Body of pancreas (tissue), 4 donors: Measurements from ENCODE around the gene PPP6C. TPM values are rescaled to one million over a fixed set of nuclear protein-coding genes. Genes with fewer than 3 reads are reported as not detected.

Experiments
- ATAC-seq: fragments of 150-250 bp; one replicate; pipeline ENCODE4 v1.9.1; 2016
- DNase-seq, 4 donors: peaks; one replicate each; pipeline ENCODE4 v3.0.0-alpha.2; 2019
- H3K27ac ChIP-seq, 4 donors: fragments of 200-600 bp; sonication (generic); 1 replicate in 3 of 4; 2 replicates in 1 of 4; pipeline versions ENCODE4 v1.5.1 to v1.6.1; 2016 to 2019; ENCODE audit warnings: mild to moderate bottlenecking in 1 of 4, mixed read lengths in 1 of 4, moderate library complexity in 1 of 4
- H3K27me3 ChIP-seq, 2 donors: fragments of 200-600 bp; sonication (generic); one replicate each; pipeline ENCODE4 v1.6.0; 2016; ENCODE audit warnings: mild to moderate bottlenecking in 1 of 2
- H3K36me3 ChIP-seq, 2 donors: fragments of 200-600 bp; sonication (generic); replicated peaks in 1 of 2; 2 replicates each; pipeline ENCODE4 v1.5.1; 2016; ENCODE audit warnings: low read depth in 2 of 2; ENCODE audit not compliant: insufficient read depth in 1 of 2
- H3K4me1 ChIP-seq: fragments of 200-600 bp; sonication (generic); one replicate; pipeline ENCODE4 v1.6.0; 2016
- H3K4me3 ChIP-seq, 2 donors: fragments of 200-600 bp; sonication (generic); 1 replicate in 1 of 2; 2 replicates in 1 of 2; pipeline ENCODE4 v1.5.1; 2016 to 2019
- H3K9me3 ChIP-seq, 3 donors: fragments of 200-600 bp; sonication (generic); 1 replicate in 2 of 3; 2 replicates in 1 of 3; pipeline ENCODE4 v1.5.1; 2016
- CTCF ChIP-seq, 7 experiments: fragments of 450-650 bp in 4 of 7; fragments of 200-600 bp in 3 of 7; sonication (generic) in 3 of 7; IDR thresholded peaks; one replicate each; pipeline ENCODE4 v1.5.1; 2016 to 2019; ENCODE audit warnings: antibody characterized with exemption in 7 of 7
- POLR2A ChIP-seq, 3 donors: fragments of 450-650 bp; IDR thresholded peaks; one replicate each; pipeline ENCODE4 v1.6.1; 2016; ENCODE audit warnings: antibody characterized with exemption in 3 of 3, mild to moderate bottlenecking in 2 of 3
- WGBS, 2 donors: methylation state at CpG; one replicate each; pipeline ENCODE4 v1.1.5; 2017; 5-methylcytosine and 5-hydroxymethylcytosine counted together
- intact Hi-C: fragments of 100-400 bp; cut with DNase I; formaldehyde crosslinking; loops from one replicate; pipeline ENCODE4 v1.15.1; 2023
- total RNA-seq, 2 donors: library from RNA; depleted of rRNA; stranded (reverse); fragments of >200 nt; gene quantifications; one replicate each; pipeline ENCODE4 v1.1.0, GENCODE V29; 2016

PPP6C gene
- total RNA-seq, 2 donors from 2014 or later: 13.8 to 19.5 TPM

- intact Hi-C loops: no loop called here
- no peak for TF ChIP-seq CTCF (IDR thresholded peaks at IDR 0.05)
- no peak for TF ChIP-seq POLR2A (IDR thresholded peaks at IDR 0.05)
- ATAC-seq: no peak
- DNase-seq: no peak
- Histone ChIP-seq H3K9me3 (no peaks in the 10 kb centered on the region), H3K27ac (no peak overlapping the region), H3K27me3 (no peaks in the 10 kb centered on the region), H3K4me3 (no peak overlapping the region), H3K36me3 (no peaks in the 10 kb centered on the region), H3K4me1 (no peaks in the 10 kb centered on the region)
These were observed 83.2 kb downstream of the PPP6C start for GRCh38 chr9:125106285-125106893.

GRCh38 chr9:125103770-125104460, 85.7 kb downstream of the PPP6C start:
- TF ChIP-seq POLR2A (IDR thresholded peaks at IDR 0.05) (no peak), CTCF (IDR thresholded peaks at IDR 0.05) (no peak)
- no peaks in the 10 kb centered on the region for H3K9me3 ChIP-seq
- ATAC-seq: no peak
- no peaks in the 10 kb centered on the region for H3K36me3 ChIP-seq
- DNase-seq: no peak
- H3K4me3 ChIP-seq: no peak overlapping the region
- no peak overlapping the region for H3K27ac ChIP-seq
- 84% methylated on average over 3 of the region's 3 CpGs for WGBS, 2 donors
- no peaks in the 10 kb centered on the region for H3K27me3 ChIP-seq
- intact Hi-C loops: no loop called here
- peaks cover 12% of the 10 kb centered on the region for H3K4me1 ChIP-seq

GRCh38 chr9:125103021-125103420, 86.6 kb downstream of the PPP6C start:
- 100% methylated on average over 1 of the region's 1 CpG for WGBS, 2 donors
- Histone ChIP-seq H3K36me3 (no peaks in the 10 kb centered on the region), H3K9me3 (no peaks in the 10 kb centered on the region), H3K27ac (no peak overlapping the region), H3K4me1 (peaks cover 13% of the 10 kb centered on the region), H3K27me3 (no peaks in the 10 kb centered on the region), H3K4me3 (no peak overlapping the region)
- intact Hi-C loops: no loop called here
- no peak for ATAC-seq
- DNase-seq: no peak
- no peak for TF ChIP-seq POLR2A (IDR thresholded peaks at IDR 0.05)
- TF ChIP-seq CTCF (IDR thresholded peaks at IDR 0.05): no peak

- H3K27me3 ChIP-seq: no peaks in the 10 kb centered on the region
- intact Hi-C loops: no loop called here
- H3K27ac ChIP-seq: no peak overlapping the region
- TF ChIP-seq POLR2A (IDR thresholded peaks at IDR 0.05): no peak
- no peak for TF ChIP-seq CTCF (IDR thresholded peaks at IDR 0.05)
- no peak overlapping the region for H3K4me3 ChIP-seq
- no peaks in the 10 kb centered on the region for H3K36me3 ChIP-seq
- peaks cover 0 to 6% (median 0%) of the 10 kb centered on the region in 3 donors for H3K9me3 ChIP-seq
- WGBS, 2 donors: 89 to 92% methylated on average over 4 of the region's 4 CpGs
- DNase-seq (no peak), ATAC-seq (no peak)
- H3K4me1 ChIP-seq: peaks cover 13% of the 10 kb centered on the region
These were observed 88.8 kb downstream of the PPP6C start for GRCh38 chr9:125100822-125101221.

GRCh38 chr9:125099816-125100215, 89.8 kb downstream of the PPP6C start:
- ATAC-seq (no peak), DNase-seq (peak in 1 of 4 donors; percentile 18)
- TF ChIP-seq CTCF (IDR thresholded peaks at IDR 0.05): no peak
- TF ChIP-seq POLR2A (IDR thresholded peaks at IDR 0.05): no peak
- Histone ChIP-seq H3K36me3 (no peaks in the 10 kb centered on the region), H3K4me1 (peaks cover 13% of the 10 kb centered on the region), H3K27me3 (no peaks in the 10 kb centered on the region), H3K9me3 (peaks cover 0 to 6% (median 0%) of the 10 kb centered on the region in 3 donors), H3K27ac (no peak overlapping the region), H3K4me3 (no peak overlapping the region)
- intact Hi-C loops: no loop called here
- WGBS, 2 donors: 46 to 54% methylated on average over 3 of the region's 3 CpGs
